GM21737 (cell line): Measurements from ENCODE around the gene LAYN.

Experiments used
- ATAC-seq: cut with Tn5 transposase; IDR thresholded peaks from one replicate; pipeline ENCODE4 v1.9.1; 2021; ENCODE audit warnings: mild to moderate bottlenecking, moderate library complexity; ENCODE audit not compliant: unreplicated experiment

The LAYN gene

GRCh38 chr11:111591187-111591960 lies 50.9 kb downstream of the LAYN start:
- no peak for ATAC-seq

- ATAC-seq = no peak
These were observed 52.0 kb downstream of the LAYN start for GRCh38 chr11:111592491-111592890.

GRCh38 chr11:111596319-111596718 lies 55.8 kb downstream of the LAYN start:
- no peak for ATAC-seq

- no peak for ATAC-seq
These were observed 57.6 kb downstream of the LAYN start for GRCh38 chr11:111598148-111598547.

- ATAC-seq = no peak
These were observed 58.0 kb downstream of the LAYN start for GRCh38 chr11:111598559-111598958.

GRCh38 chr11:111601636-111601978 lies 61.1 kb downstream of the LAYN start:
- no peak for ATAC-seq

GRCh38 chr11:111601979-111602864 lies 61.7 kb downstream of the LAYN start, which contains the start of gene SIK2:
Gene SIK2 (plus strand): TSS chr11:111602449. CDS start chr11:111602564, 115 bp downstream.
- ATAC-seq = peak; percentile 91

GRCh38 chr11:111602865-111603610 lies 62.5 kb downstream of the LAYN start:
- ATAC-seq = peak; percentile 6

GRCh38 chr11:111603611-111604130 lies 63.2 kb downstream of the LAYN start:
- ATAC-seq = no peak

GRCh38 chr11:111604392-111605009 lies 64.0 kb downstream of the LAYN start:
- ATAC-seq = no peak

GRCh38 chr11:111605681-111606080 lies 65.2 kb downstream of the LAYN start:
- no peak for ATAC-seq

GRCh38 chr11:111606986-111607385 lies 66.5 kb downstream of the LAYN start:
- ATAC-seq = no peak

- no peak for ATAC-seq
These were observed 67.2 kb downstream of the LAYN start for GRCh38 chr11:111607751-111608150.
